ENCODE measurements around the gene VPS51.
"Not testable (repeated sequence)": the region's sequence is repeated elsewhere in the genome, so short reads cannot be mapped to it uniquely, and the experiment has no call there.

The VPS51 gene

GRCh38 chr11:65108469-65109123, 12.6 kb downstream of the VPS51 start:
- DNase-seq: no peak

DNA sequence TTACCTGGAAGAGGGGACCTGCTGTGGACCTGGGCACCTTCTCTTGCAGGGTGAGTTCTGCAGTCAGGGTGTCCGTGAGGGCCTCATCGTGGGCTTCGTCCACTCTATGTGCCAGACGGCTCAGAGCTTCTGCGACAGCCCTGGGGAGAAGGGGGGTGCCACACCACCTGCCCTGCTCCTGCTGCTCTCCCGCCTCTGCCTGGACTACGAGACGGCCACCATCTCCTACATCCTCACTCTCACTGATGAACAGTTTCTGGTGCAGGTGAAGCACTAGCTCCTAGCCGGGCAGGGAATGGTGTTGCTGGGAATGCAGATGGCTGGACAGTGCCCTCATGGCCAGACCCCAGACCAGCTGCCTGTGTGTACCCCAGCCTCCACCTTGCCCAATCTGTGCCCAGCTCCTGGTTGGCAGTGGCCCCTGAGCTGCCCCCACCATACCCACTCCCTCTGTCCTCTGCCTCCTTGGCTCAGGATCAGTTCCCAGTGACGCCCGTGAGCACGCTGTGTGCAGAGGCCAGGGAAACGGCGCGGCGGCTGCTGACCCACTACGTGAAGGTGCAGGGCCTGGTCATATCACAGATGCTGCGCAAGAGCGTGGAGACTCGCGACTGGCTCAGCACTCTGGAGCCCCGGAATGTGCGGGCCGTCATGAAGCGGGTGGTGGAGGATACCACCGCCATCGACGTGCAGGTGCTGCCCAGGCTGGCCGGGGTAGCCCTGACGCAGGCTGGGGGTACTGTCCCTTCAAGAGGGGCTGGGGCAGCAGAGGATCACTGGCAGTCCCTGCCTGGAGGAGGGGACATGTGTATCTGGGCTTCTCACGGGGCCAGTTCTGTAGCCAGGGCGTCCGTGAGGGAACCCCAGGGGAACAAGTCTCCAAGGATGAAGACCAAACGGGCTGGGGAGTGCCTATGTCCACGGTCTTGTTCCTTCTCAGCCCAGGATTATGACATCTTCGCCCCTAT, 13.5 kb downstream of the VPS51 start:
- DNase-seq: no peak

DNA sequence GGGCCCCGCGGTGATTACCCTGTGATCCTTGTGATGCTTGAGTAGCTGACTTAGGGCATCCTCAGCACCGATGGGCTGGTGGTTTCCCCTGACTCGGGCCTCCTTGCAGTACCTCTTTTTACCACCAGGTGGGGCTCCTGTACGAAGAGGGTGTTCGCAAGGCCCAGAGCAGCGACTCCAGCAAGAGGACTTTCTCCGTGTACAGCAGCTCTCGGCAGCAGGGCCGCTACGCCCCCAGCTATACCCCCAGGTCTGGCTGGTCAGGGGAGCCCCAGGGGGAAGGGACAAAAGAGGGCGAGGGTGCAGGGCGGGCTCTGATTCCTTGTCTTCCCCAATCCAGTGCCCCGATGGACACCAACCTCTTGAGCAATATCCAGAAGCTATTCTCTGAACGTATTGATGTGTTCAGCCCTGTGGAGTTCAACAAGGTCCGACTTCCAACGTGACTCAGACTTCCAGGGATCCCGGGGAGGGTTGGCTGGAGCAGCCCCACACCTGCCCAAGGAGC, 14.4 kb downstream of the VPS51 start:
- DNase-seq: peak; percentile 96

- no peak for DNase-seq
Observed at GRCh38 chr11:65111159-65111743, 15.2 kb downstream of the VPS51 start.

DNA sequence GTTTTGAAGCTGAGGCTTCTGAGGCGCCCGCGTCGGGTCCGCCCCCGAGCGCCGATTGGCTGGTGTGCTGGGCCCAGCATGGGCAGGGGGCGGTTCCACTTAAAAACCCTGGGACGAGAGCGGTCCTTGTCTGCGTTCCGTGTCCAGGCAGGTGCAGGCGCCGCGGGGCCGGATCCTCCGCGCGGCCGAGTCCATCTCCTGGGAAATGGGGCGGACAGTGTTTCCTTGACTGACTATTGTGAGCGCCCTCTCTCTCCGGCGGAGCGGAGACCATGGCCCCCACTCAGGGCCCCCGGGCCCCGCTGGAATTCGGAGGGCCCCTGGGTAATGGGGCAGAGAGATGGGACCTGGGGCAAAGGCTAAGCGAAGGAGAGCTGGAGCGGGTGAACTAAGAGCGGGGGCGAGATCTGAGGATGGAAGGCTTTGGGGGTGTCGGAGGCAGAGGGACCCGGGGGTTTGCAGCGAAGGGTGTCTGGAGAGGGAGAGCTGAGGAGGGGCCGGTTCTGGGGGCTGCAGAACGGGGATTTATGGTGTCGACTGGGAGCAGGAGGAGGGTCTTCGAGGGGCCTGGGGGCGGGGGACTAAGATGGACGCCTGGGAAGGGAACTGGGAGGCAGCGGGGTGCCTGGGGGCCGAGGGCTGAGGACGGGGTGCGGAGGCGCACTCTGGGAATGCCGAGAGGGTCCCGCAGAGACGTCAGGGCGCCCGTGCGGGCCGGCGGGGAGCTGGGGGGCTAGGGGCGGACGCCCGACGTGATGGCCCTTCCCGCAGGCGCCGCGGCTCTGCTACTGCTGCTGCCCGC, 15.9 kb downstream of the VPS51 start, which contains the start of gene TM7SF2:
Gene TM7SF2, plus strand, starts transcription at position 129 of the 802 bp plus-strand sequence. Its CDS starts 144 bp downstream, at position 273.
- DNase-seq: peak; percentile 95

GRCh38 chr11:65112546-65113360, 16.7 kb downstream of the VPS51 start:
- peak; percentile 80 for DNase-seq

- no peak for DNase-seq
Observed at GRCh38 chr11:65113361-65113756, 17.3 kb downstream of the VPS51 start.

DNA sequence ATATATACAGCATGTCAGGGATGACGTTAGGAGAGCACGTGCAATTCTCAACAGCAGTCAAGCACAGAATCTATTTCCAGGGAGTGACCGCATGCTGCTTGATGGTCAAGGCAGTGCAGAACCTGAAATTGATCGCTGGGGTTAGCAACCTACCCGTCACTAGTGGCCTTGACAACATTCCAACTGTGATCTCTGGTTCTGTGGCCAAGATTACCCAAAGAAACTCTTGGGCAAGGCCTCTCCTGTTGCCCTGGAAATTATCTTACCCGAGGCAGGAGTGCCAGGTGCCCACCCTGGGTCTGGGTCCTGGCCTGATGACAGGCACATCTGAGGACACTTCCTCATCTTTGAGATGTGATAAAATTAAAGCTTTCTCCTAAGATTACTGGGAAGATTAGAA, 17.8 kb downstream of the VPS51 start:
- DNase-seq: no peak

GRCh38 chr11:65114538-65115171, 18.6 kb downstream of the VPS51 start:
- DNase-seq: no peak

DNA sequence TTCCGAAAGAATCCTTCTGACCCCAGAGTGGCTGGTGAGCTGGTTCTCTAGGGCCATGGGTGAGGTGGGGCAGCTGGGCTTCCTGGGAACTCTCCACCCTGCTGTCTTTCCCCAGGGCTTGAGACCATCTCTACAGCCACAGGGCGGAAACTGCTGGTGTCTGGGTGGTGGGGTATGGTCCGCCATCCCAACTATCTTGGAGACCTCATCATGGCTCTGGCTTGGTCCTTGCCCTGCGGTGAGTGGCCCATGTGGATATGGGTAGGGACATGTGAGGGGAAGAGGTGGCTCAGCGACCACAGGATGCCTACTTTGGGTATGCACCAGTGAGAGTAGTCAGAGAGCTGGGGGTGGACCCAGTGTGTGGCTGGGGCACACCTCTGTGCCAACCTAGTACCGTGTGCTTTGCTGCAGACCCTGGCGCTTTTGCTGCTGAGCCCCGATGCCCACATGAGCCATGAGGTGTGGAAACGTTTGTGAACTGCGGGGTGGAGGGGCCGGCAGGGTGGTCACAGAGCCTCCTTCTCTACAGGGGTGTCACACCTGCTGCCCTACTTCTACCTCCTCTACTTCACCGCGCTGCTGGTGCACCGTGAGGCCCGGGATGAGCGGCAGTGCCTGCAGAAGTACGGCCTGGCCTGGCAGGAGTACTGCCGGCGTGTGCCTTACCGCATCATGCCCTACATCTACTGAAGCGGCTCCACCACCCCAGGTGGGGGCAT, 19.5 kb downstream of the VPS51 start:
- DNase-seq: no peak

DNA sequence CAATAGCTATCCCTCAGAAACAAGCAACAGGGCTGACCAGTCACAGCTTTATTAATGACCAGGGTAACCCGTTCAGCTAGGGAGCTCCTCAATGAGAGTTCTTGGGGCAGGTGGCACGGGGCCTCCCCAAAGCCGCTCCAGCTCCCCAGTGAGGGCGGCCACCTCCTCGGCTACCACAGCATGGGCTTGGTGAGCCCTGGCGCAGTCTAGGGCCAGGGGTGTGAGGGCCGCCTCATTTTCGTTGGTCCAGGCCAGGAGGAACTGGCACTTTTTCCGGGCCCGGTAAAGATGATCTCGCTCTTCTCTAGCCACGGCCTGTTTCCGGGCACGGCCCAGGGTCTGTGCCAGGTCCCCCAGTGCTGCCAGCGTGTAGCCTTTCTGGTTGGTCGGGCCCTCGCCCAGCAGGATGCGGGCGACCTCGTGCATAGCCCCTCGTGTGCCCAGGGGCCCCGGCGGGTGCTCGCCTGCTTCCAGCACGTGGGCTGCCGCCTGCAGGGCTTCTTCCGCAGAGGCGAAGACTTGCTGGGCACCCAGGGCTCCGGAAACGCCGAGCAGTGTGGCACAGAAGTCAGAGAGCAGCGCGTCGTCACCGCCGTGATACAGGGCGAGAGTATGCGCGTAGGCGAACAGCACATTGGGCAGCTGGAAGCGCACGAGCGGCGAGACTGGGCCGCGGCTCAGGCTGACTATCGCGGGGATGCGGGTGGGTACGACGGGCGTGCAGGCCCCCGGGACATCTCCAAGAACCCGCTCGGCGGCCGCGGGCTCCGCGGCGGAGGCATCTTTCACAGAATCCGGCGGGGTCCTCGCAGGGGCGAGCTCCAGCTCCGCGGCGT, 20.6 kb downstream of the VPS51 start:
- peak; percentile 74 for DNase-seq

GRCh38 chr11:65117206-65118096, 21.4 kb downstream of the VPS51 start, which contains the start of gene ZNHIT2:
ZNHIT2 (minus strand) TSS chr11:65117701; CDS start chr11:65117653, 48 bp downstream.
- peak; percentile 100 for DNase-seq

- DNase-seq: no peak
Observed at GRCh38 chr11:65118097-65118837, 22.3 kb downstream of the VPS51 start.

DNA sequence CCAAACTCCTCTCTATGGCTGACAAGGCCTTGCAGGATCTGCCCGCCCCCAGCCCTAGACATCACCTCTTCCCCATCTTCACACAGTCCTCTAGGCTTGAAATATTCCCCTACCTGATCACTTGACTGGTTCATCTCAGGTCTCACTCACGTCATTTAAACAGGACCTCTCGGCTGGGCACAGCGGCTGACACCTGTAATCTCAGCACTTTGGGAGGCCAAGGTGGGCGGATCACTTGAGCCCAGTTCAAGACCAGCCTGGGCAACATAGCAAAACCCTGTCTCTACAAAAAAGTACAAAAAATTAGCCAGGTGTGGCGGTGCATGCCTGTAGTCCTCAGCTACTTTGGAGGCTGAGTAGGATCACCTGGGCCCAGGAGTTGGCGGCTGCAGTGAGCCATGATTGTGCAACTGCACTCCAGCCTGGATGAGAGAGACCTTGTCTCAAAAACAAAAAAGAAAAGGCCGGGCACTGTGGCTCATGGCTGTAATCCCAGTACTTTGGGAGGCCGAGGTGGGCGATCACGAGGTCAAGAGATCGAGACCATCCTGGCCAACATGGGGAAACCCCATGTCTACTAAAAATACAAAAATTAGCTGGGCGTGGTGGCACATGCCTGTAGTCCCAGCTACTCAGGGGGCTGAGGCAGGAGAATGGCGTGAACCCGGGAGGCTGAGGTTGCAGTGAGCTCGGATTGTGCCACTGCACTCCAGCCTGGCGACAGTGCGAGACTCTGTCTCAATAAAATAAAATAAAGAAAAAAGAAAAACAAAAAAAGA, 23.1 kb downstream of the VPS51 start:
- not testable (repeated sequence) for DNase-seq

DNA sequence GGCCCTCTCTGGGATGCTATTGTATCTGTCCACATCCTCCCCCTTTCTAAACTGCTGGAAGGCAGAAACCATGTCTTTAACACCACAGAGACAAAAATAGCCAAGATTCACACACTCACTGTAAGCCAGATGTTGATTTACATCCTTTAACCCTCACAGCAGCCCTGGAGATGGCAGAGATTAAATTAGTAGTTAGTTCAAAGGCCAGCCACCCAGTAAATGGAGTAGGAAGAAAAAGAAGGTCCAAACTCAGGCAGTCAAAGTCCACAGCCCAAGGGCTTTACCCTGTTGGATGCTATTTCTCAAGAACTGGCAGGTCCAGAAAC, 23.6 kb downstream of the VPS51 start:
- DNase-seq: no peak

DNA sequence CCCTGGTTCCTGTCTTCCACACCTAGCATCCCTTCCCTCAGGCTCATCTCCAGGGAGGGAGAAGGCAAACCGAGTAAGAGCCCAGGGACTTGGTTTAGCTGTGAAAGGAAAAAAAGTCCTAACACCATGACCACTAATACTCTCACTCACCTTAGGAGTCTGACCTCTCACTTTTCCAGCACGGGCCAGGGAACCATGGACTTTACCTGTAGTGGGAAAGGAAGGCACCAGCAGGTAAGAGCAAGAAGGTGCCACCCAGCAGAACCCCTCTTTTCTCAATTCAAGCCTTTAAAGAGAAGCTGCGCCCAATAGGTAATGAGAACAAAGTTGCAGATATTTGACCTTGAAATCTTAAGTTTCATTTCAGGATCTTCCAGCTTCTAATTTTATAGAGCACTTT, 24.8 kb downstream of the VPS51 start:
- DNase-seq: no peak

DNA sequence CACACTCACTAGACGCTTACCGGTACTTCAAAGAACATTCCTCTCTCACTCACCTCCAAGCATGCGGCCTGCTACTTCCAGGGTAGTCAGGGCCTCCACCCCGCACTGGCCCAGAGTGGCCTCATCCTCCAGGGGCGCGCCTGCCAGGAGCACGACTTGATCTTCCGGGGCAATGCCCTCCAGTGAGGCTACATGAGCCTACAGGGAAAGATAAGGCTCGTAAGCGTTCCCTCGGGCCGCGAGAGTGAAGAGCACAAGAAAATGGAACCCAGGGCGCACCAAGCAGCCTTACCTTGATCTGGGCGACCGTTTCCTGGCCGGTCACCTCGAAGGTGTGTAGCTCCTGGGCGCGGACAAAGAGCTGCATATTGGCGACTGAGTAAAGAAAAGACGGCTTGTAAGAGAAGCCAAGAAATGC, 25.4 kb downstream of the VPS51 start:
- peak; percentile 53 for DNase-seq
